SK-N-SH treated with all-trans-retinoic acid at 6 μM for 48 hours (cell line): ENCODE results near the gene FRMD3.

ENCODE experiments used
- ARNTL ChIP-seq: fragments of 450-650 bp; formaldehyde crosslinking; IDR thresholded peaks from 2 replicates; pipeline ENCODE4 v1.5.0; 2020; ENCODE audit warnings: low read depth, mild to moderate bottlenecking, moderate library complexity, borderline replicate concordance
- ESRRG ChIP-seq: fragments of 250-450 bp; sonication (Bioruptor Pico); IDR thresholded peaks from 2 replicates; pipeline ENCODE4 v1.6.1; 2021; ENCODE audit warnings: mild to moderate bottlenecking
- ISL1 ChIP-seq: fragments of 250-450 bp; sonication (Bioruptor Pico); IDR thresholded peaks from 2 replicates; pipeline ENCODE4 v2.1.2; 2022; ENCODE audit warnings: mild to moderate bottlenecking, moderate library complexity
- TCF4 ChIP-seq: fragments of 250-450 bp; sonication (Bioruptor Pico); IDR thresholded peaks from 2 replicates; pipeline ENCODE4 v1.8.0; 2021; ENCODE audit warnings: mild to moderate bottlenecking, moderate library complexity, borderline replicate concordance
- ZC3H10 ChIP-seq: fragments of 250-450 bp; sonication (Bioruptor Pico); IDR thresholded peaks from 2 replicates; pipeline ENCODE4 v1.5.1; 2021; ENCODE audit warnings: mild to moderate bottlenecking, moderate library complexity
- ZFP3 ChIP-seq: fragments of 250-450 bp; sonication (Bioruptor Pico); IDR thresholded peaks from 2 replicates; pipeline ENCODE4 v1.5.0; 2020; ENCODE audit warnings: mild to moderate bottlenecking, moderate library complexity
- ZNF70 ChIP-seq: fragments of 450-650 bp; formaldehyde crosslinking; IDR thresholded peaks from 2 replicates; pipeline ENCODE4 v1.5.0; 2020; ENCODE audit warnings: mild to moderate bottlenecking, moderate library complexity
- TF ChIP-seq, protein P1 (sequence below): fragments of 250-450 bp; sonication (Bioruptor Pico); IDR thresholded peaks from 2 replicates; pipeline ENCODE4 v1.5.1; 2020; ENCODE audit warnings: low read depth, mild to moderate bottlenecking, moderate library complexity
- TF ChIP-seq, protein P2 (sequence below): fragments of 250-450 bp; sonication (Bioruptor Pico); IDR thresholded peaks from 2 replicates; pipeline ENCODE4 v1.8.0; 2020; ENCODE audit warnings: mild to moderate bottlenecking, moderate library complexity, borderline replicate concordance
- TF ChIP-seq, protein P3 (sequence below): fragments of 250-450 bp; sonication (Bioruptor Pico); IDR thresholded peaks from 2 replicates; pipeline ENCODE4 v1.5.0; 2020; ENCODE audit warnings: mild to moderate bottlenecking, moderate library complexity

DNA sequence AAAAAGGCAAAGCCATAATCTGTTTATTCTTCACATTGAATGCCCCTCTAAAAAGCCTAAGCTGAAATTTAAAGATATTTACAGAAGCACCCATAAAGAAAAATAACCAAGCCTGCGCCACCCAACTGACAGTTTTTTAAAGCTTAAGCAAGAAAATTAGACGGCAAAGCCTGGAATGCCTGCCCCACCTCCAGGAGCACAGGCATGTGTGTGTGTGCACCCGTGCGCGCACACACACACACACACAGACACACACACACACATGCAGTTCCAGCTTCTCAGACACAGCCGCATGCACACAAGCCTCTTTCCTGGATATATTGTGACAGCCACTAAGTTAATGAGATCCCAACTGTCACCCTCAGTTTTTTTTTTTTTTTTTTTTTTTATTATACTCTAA lies 88.2 kb downstream of the FRMD3 start:
- TF ChIP-seq ESRRG (CRISPR knock-in tag) (no peak), TCF4 (CRISPR knock-in tag) (no peak), ARNTL (CRISPR knock-in tag) (no peak), ZNF70 (no peak), ISL1 (CRISPR knock-in tag) (no peak), ZFP3 (CRISPR knock-in tag) (no peak), ZC3H10 (no peak)
- TF ChIP-seq, protein P1, sequence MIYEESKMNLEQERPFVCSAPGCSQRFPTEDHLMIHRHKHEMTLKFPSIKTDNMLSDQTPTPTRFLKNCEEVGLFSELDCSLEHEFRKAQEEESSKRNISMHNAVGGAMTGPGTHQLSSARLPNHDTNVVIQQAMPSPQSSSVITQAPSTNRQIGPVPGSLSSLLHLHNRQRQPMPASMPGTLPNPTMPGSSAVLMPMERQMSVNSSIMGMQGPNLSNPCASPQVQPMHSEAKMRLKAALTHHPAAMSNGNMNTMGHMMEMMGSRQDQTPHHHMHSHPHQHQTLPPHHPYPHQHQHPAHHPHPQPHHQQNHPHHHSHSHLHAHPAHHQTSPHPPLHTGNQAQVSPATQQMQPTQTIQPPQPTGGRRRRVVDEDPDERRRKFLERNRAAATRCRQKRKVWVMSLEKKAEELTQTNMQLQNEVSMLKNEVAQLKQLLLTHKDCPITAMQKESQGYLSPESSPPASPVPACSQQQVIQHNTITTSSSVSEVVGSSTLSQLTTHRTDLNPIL (CRISPR knock-in tag) = no peak
- TF ChIP-seq, protein P2, sequence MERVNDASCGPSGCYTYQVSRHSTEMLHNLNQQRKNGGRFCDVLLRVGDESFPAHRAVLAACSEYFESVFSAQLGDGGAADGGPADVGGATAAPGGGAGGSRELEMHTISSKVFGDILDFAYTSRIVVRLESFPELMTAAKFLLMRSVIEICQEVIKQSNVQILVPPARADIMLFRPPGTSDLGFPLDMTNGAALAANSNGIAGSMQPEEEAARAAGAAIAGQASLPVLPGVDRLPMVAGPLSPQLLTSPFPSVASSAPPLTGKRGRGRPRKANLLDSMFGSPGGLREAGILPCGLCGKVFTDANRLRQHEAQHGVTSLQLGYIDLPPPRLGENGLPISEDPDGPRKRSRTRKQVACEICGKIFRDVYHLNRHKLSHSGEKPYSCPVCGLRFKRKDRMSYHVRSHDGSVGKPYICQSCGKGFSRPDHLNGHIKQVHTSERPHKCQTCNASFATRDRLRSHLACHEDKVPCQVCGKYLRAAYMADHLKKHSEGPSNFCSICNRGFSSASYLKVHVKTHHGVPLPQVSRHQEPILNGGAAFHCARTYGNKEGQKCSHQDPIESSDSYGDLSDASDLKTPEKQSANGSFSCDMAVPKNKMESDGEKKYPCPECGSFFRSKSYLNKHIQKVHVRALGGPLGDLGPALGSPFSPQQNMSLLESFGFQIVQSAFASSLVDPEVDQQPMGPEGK (CRISPR knock-in tag) = no peak
- TF ChIP-seq, protein P3, sequence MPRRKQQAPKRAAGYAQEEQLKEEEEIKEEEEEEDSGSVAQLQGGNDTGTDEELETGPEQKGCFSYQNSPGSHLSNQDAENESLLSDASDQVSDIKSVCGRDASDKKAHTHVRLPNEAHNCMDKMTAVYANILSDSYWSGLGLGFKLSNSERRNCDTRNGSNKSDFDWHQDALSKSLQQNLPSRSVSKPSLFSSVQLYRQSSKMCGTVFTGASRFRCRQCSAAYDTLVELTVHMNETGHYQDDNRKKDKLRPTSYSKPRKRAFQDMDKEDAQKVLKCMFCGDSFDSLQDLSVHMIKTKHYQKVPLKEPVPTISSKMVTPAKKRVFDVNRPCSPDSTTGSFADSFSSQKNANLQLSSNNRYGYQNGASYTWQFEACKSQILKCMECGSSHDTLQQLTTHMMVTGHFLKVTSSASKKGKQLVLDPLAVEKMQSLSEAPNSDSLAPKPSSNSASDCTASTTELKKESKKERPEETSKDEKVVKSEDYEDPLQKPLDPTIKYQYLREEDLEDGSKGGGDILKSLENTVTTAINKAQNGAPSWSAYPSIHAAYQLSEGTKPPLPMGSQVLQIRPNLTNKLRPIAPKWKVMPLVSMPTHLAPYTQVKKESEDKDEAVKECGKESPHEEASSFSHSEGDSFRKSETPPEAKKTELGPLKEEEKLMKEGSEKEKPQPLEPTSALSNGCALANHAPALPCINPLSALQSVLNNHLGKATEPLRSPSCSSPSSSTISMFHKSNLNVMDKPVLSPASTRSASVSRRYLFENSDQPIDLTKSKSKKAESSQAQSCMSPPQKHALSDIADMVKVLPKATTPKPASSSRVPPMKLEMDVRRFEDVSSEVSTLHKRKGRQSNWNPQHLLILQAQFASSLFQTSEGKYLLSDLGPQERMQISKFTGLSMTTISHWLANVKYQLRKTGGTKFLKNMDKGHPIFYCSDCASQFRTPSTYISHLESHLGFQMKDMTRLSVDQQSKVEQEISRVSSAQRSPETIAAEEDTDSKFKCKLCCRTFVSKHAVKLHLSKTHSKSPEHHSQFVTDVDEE = no peak
